SK-N-MC (cell line): ENCODE data around the gene PLEKHA7.

Source experiments
- DNase-seq: peaks from one replicate; pipeline ENCODE4 v3.0.0-alpha.2; 2011; ENCODE audit warnings: low read depth, low spot score
- H3K27ac ChIP-seq: fragments of 200-600 bp; sonication (generic); 2 replicates; pipeline ENCODE4 v1.5.1; 2016; ENCODE audit warnings: mixed run types
- H3K36me3 ChIP-seq: fragments of 200-600 bp; sonication (generic); 2 replicates; pipeline ENCODE4 v1.6.1; 2017; ENCODE audit warnings: antibody characterized with exemption, low read length, mixed read lengths; ENCODE audit not compliant: insufficient read depth
- H3K4me3 ChIP-seq: fragments of 200-600 bp; sonication (generic); 2 replicates; pipeline ENCODE4 v1.5.1; 2016
- H3K9ac ChIP-seq: fragments of 200-600 bp; sonication (generic); 2 replicates; pipeline ENCODE4 v1.8.0; 2017; ENCODE audit warnings: mixed run types, mixed read lengths; ENCODE audit not compliant: insufficient read length
- H3K9me3 ChIP-seq: fragments of 200-600 bp; sonication (generic); 2 replicates; pipeline ENCODE4 v1.6.1; 2017; ENCODE audit warnings: low read depth, mild to moderate bottlenecking, antibody characterized with exemption, low read length, moderate library complexity, mixed read lengths
- EZH2 ChIP-seq: fragments of 200-600 bp; sonication (generic); IDR thresholded peaks from one replicate; pipeline ENCODE4 v1.6.1; 2017; ENCODE audit warnings: antibody characterized with exemption
- FOXP2 ChIP-seq: optimal IDR thresholded peaks from 2 replicates; pipeline ENCODE3; 2011; ENCODE audit warnings: mild to moderate bottlenecking, moderate library complexity; ENCODE audit not compliant: insufficient read depth; ENCODE audit errors: extremely low read length, control extremely low read depth
- POLR2AphosphoS5 ChIP-seq: IDR thresholded peaks from 2 replicates; pipeline ENCODE4 v1.6.1; 2012; ENCODE audit warnings: mild to moderate bottlenecking, low read depth, low read length, borderline replicate concordance

Gene PLEKHA7

DNA sequence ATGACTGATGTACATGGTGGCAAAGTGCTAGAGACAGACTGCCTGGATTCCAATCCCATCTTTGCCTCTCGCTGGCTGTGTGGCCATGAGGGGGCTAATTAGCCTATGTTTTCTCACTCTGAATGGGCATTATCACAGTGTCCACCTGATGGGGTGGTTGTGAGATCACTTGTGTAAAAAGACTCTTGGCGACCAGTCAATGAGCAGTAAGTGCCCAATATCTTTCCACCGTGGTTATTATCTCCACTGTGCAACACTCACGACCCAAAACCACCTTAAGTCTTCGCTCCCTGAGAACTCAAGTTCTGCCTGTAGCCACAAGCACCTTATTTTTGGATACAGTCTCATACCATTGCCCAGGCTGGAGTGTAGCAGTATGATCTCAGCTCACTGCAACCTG is 52.1 kb downstream of the PLEKHA7 start:
- TF ChIP-seq FOXP2 (no peak), POLR2AphosphoS5 (no peak), EZH2 (no peak)
- DNase-seq, result no peak
- no peaks in the 10 kb centered on the region for H3K36me3 ChIP-seq
- H3K9me3 ChIP-seq, result no peaks in the 10 kb centered on the region
- H3K4me3 ChIP-seq, result no peak overlapping the region
- H3K27ac ChIP-seq, result no peak overlapping the region
- no peak overlapping the region for H3K9ac ChIP-seq

DNA sequence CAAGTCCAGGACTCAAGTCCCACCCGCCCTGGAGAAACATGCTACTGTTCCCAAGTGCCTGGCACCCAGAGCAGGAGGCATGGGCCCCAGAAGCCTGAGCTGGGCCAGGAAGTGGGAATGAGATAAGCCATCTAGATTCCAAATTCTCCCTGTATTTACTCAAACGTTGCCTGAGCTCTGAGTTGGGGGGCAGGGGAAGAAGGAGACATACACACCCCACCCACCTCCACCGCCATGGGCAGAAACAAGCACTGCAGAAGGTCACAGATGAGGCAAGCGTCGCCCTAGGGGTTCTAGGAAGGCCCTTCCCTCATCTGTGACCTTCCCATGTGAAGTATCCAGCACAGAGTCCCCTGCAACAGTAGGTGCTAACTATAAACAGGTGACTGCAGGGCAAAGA is 54.0 kb downstream of the PLEKHA7 start:
- no peaks in the 10 kb centered on the region for H3K36me3 ChIP-seq
- TF ChIP-seq EZH2, result no peak
- TF ChIP-seq FOXP2, result no peak
- no peak for TF ChIP-seq POLR2AphosphoS5
- H3K27ac ChIP-seq, result no peak overlapping the region
- no peak overlapping the region for H3K4me3 ChIP-seq
- no peaks in the 10 kb centered on the region for H3K9me3 ChIP-seq
- DNase-seq, result no peak
- H3K9ac ChIP-seq, result no peak overlapping the region

DNA sequence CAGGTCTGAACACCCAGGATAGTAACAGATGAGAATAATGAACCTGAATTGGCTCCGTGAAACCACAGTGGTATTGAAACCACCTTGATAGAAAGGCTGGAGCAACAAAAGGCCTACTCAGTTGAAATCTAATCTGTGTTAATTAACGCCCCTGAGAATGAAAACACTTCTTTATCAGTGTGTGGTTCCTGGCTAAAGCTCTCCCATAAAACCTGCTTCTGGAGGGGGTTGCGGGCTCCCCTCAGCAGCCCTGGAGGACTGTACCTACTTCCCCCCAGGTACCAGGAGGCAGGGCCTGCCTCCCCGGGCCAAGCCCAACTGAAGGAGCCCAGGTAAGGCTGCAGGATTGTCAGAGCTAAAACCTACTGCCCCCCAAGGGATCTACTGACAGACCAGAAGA is 54.6 kb downstream of the PLEKHA7 start:
- DNase-seq, result no peak
- Histone ChIP-seq H3K9ac (no peak overlapping the region), H3K4me3 (no peak overlapping the region), H3K9me3 (no peaks in the 10 kb centered on the region), H3K36me3 (no peaks in the 10 kb centered on the region), H3K27ac (no peak overlapping the region)
- TF ChIP-seq POLR2AphosphoS5, result no peak
- no peak for TF ChIP-seq FOXP2
- no peak for TF ChIP-seq EZH2

DNA sequence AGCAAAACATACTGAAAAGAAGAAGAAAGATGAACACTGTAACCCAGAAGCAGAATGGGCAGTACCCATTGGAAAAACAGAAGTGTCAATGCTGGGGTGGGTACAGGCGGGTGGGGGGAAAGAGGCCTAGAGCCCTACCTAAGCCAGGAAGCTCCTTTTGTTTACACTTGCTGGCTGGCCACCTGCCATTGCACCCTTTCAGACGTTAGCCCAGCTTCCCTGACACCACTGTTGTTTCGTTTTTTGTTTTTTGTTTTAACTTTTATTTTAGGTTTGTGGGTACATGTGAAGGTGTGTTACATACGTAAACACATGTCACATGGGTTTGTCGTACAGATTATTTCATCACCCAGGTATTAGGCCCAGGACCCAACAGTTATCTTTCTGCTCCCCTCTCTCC is 55.4 kb downstream of the PLEKHA7 start:
- Histone ChIP-seq H3K27ac (no peak overlapping the region), H3K9ac (no peak overlapping the region)
- TF ChIP-seq EZH2, result no peak

DNA sequence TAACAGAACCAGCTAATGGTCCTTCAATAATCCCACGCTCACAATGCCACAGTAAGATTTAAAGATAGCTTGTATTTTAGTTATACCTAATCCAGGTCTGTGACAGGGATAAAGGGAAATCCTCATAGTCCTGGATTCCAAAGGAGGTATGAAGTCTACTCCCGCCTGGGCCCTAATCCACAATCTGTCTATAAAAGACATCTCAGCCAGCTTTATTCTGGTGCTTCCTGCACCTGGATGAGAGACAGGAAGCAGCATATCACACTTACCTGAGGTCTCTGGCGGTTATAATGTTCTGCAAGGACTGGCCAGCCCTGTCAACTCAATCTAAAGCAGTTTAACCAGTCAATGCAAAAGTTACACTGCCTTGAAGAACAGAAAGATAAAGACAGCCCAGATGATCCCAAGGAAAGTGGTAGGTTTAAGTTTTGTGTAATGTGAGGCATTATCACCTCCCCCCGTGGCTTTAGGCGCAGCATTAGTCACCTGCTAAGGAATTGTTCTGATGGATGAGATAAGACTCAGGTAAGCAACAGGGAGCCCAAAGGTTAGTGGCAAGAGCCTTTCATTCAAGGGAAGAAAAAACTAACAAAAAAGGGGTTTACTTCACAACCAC is 57.6 kb downstream of the PLEKHA7 start:
- Histone ChIP-seq H3K9me3 (no peaks in the 10 kb centered on the region), H3K27ac (no peak overlapping the region), H3K36me3 (no peaks in the 10 kb centered on the region), H3K4me3 (no peak overlapping the region), H3K9ac (no peak overlapping the region)
- TF ChIP-seq POLR2AphosphoS5 (no peak), FOXP2 (no peak), EZH2 (no peak)
- DNase-seq, result no peak

More for the DNA sequence above, 55.4 kb downstream of the PLEKHA7 start:
- Histone ChIP-seq H3K36me3 (no peaks in the 10 kb centered on the region), H3K9me3 (no peaks in the 10 kb centered on the region), H3K4me3 (no peak overlapping the region)
- DNase-seq, result no peak

DNA sequence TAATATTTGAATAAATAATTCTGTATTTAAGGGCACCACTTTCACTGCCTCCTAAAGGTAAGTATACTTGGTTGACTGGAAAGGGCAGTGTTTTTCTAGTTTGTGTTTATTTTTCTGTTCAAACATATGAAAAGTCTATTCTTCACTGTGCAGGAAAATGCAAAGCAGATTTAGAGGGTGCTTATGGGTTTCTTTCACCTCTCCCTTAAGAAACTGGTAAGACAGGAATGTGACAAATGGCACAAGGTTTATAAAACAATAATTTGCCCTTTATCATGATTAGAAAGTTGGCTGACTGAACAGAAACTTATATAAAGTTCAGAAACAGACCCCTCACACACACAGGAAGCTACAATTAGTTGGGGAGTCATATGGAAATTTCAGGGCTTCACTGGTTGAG is 60.6 kb downstream of the PLEKHA7 start:
- H3K9ac ChIP-seq, result no peak overlapping the region
- H3K27ac ChIP-seq, result no peak overlapping the region
- TF ChIP-seq POLR2AphosphoS5 (no peak), EZH2 (no peak)
- no peak for DNase-seq
- no peak overlapping the region for H3K4me3 ChIP-seq
- no peaks in the 10 kb centered on the region for H3K9me3 ChIP-seq
- no peaks in the 10 kb centered on the region for H3K36me3 ChIP-seq

DNA sequence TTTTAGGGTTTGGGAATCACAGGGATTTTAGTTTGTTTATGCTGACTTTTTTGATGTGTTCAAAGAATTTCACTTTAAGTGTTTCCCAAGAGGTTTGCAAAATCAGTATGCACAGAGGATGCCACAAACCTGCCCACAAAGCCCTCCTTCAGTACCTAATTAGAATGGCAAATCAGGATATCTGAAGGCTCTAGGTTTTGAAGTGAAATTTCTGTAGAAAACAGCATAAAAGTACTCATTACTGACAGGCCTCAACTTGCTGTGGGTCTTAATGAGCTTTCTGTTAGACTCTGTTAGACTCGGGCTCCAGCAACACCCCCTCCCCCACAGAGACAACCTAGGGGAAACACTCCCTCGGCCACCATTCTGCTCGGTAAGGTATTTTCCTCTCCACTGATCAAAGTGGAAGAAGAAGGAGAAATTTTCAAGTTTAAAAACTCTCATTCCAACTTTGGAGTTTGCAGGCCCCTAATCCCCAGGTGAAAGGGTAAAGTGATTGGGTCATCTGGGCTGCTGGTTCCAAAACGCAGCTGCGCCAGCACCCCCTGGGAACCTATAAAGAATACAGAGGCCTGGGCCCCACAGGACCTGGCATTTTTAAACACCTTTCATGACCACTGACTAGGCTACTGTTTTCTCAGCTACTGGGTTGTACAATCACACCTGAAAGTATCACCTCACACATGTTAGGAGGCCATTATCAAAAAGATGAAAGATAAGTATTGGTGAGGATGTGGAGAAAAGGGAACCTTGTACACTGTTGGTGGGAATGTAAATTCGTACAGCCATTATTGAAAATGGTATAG is 67.5 kb downstream of the PLEKHA7 start:
- DNase-seq, result no peak
- no peak overlapping the region; the same call in 1 of the 2 replicates for H3K4me3 ChIP-seq
- no peak for TF ChIP-seq FOXP2
- TF ChIP-seq POLR2AphosphoS5, result no peak
- TF ChIP-seq EZH2, result no peak
- no peaks in the 10 kb centered on the region for H3K36me3 ChIP-seq
- H3K27ac ChIP-seq, result no peak overlapping the region
- H3K9ac ChIP-seq, result peak overlapping the region; percentile 20
- H3K9me3 ChIP-seq, result no peaks in the 10 kb centered on the region

DNA sequence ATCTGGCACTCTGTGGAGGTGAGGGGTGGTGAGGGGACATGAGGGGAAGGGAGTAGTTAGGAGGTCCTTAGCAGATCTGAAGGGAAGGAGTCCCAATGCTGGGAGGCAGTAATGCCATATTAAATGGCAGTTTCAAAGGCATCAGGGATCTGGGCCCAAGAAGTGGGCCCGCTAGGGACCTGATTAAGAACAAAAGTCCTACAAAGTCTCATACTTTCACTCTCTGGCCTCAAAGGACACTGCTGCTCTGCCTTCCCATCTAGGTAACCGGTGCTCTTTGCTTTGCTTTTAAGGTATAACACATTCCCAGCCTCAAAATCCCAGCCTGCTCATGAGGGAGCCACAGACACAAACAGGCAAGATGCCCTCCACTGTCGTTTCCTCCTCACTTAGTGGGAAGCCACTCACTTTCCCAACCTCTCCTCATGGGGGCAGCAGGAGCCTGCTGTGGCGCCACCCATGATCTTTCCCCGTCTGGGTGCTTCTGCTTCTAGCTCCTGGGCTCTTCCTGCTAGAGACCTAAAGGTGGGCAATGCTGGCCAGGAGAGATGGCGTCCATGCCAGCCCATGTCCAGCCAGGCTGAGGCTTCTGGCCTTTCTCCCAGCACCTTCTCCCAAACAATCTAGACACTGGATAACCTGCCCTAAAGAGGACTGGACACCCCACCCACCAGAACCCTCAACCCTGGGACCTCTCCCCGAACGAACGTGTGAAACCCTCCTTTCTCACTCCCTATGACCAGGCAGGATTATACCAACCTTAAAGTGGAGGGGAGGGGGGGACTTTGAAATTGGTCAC is 68.3 kb downstream of the PLEKHA7 start:
- Histone ChIP-seq H3K27ac (no peak overlapping the region), H3K9ac (peak overlapping the region; percentile 20), H3K9me3 (no peaks in the 10 kb centered on the region), H3K36me3 (no peaks in the 10 kb centered on the region), H3K4me3 (no peak overlapping the region; the same call in 1 of the 2 replicates)
- DNase-seq, result no peak
- TF ChIP-seq POLR2AphosphoS5 (no peak), EZH2 (no peak), FOXP2 (no peak)
